ENCODE data around the gene JOSD1.

The JOSD1 gene

GRCh38 chr22:38737302-38738060 lies 36.7 kb upstream of the JOSD1 start:
- Histone ChIP-seq H3K4me1 (ENCODE audit: control extremely low read depth in 1 of 4, control insufficient read depth in 4 of 4, insufficient read depth in 4 of 4, low read length in 3 of 4) (peaks cover 0 to 21% (median 3%) of the 10 kb centered on the region in 4 experiments), H3K9me3 (ENCODE audit: control extremely low read depth in 1 of 5, control insufficient read depth in 4 of 5, insufficient read depth in 2 of 5, low read depth in 1 of 5, low read length in 4 of 5) (no peaks in the 10 kb centered on the region), H3K4me3 (ENCODE audit: control insufficient read depth in 1 of 7, extremely low read depth in 1 of 7, insufficient read depth in 4 of 7, low read depth in 2 of 7, low read length in 6 of 7) (no peak overlapping the region), H3K27me3 (replicated peaks in 2 of 5; ENCODE audit: control insufficient read depth in 4 of 5, insufficient read depth in 5 of 5, low read length in 4 of 5) (no peaks in the 10 kb centered on the region), H3K27ac (ENCODE audit: insufficient read depth in 1 of 2, low read depth in 1 of 2, low read length in 2 of 2, poor library complexity in 1 of 2, severe bottlenecking in 2 of 2) (no peak overlapping the region), H3K36me3 (ENCODE audit: control insufficient read depth in 4 of 4, insufficient read depth in 4 of 4, low read length in 3 of 4) (peaks cover 8 to 96% (median 79%) of the 10 kb centered on the region in 4 experiments)
- POLR2A ChIA-PET: interaction anchor here (0.6 to 0.7 kb wide), 2 partner anchors 74 to 139 kb away, joined by 3 to 4 read pairs; no protein-coding TSS in a partner anchor
- DNase-seq: no peak
- 79% methylated on average over 21 of the region's 21 CpGs for WGBS (ENCODE audit: insufficient coverage)
- CTCF ChIA-PET: interaction anchor here (0.8 to 7.2 kb wide), 3 partner anchors 10 to 28 kb away, joined by 3 to 64 read pairs (median 42); no protein-coding TSS in a partner anchor

- Histone ChIP-seq H3K4me3 (ENCODE audit: control insufficient read depth in 1 of 7, extremely low read depth in 1 of 7, insufficient read depth in 4 of 7, low read depth in 2 of 7, low read length in 6 of 7) (no peak overlapping the region), H3K9me3 (ENCODE audit: control extremely low read depth in 1 of 5, control insufficient read depth in 4 of 5, insufficient read depth in 2 of 5, low read depth in 1 of 5, low read length in 4 of 5) (no peaks in the 10 kb centered on the region), H3K27ac (ENCODE audit: insufficient read depth in 1 of 2, low read depth in 1 of 2, low read length in 2 of 2, poor library complexity in 1 of 2, severe bottlenecking in 2 of 2) (no peak overlapping the region), H3K36me3 (ENCODE audit: control insufficient read depth in 4 of 4, insufficient read depth in 4 of 4, low read length in 3 of 4) (peaks cover 8 to 97% (median 74%) of the 10 kb centered on the region in 4 experiments), H3K4me1 (ENCODE audit: control extremely low read depth in 1 of 4, control insufficient read depth in 4 of 4, insufficient read depth in 4 of 4, low read length in 3 of 4) (peaks cover 0 to 21% (median 3%) of the 10 kb centered on the region in 4 experiments), H3K27me3 (replicated peaks in 2 of 5; ENCODE audit: control insufficient read depth in 4 of 5, insufficient read depth in 5 of 5, low read length in 4 of 5) (no peaks in the 10 kb centered on the region)
- WGBS (ENCODE audit: insufficient coverage): 91% methylated on average over 4 of the region's 7 CpGs
- no peak for DNase-seq
- ChIA-PET CTCF (interaction anchor here (0.8 to 7.2 kb wide), 6 partner anchors 12 to 134 kb away, joined by 3 to 64 read pairs (median 4); no protein-coding TSS in a partner anchor), POLR2A (interaction anchor here (0.8 to 1.0 kb wide), 3 partner anchors 11 to 29 kb away, joined by 3 to 4 read pairs (median 3); no protein-coding TSS in a partner anchor)
Observed at GRCh38 chr22:38736257-38736570, 35.5 kb upstream of the JOSD1 start.

- H3K4me1 ChIP-seq (ENCODE audit: control extremely low read depth in 1 of 4, control insufficient read depth in 4 of 4, insufficient read depth in 4 of 4, low read length in 3 of 4): peaks cover 0 to 21% (median 3%) of the 10 kb centered on the region in 4 experiments
- H3K27me3 ChIP-seq (replicated peaks in 2 of 5; ENCODE audit: control insufficient read depth in 4 of 5, insufficient read depth in 5 of 5, low read length in 4 of 5): no peaks in the 10 kb centered on the region
- H3K36me3 ChIP-seq (ENCODE audit: control insufficient read depth in 4 of 4, insufficient read depth in 4 of 4, low read length in 3 of 4): peaks cover 8 to 96% (median 72%) of the 10 kb centered on the region in 4 experiments
- H3K27ac ChIP-seq (ENCODE audit: insufficient read depth in 1 of 2, low read depth in 1 of 2, low read length in 2 of 2, poor library complexity in 1 of 2, severe bottlenecking in 2 of 2): peak overlapping the region in 1 of 2 experiments; percentile 40
- CTCF ChIA-PET: interaction anchor here (0.8 to 7.2 kb wide), 6 partner anchors 12 to 134 kb away, joined by 3 to 64 read pairs (median 4); no protein-coding TSS in a partner anchor
- no peaks in the 10 kb centered on the region for H3K9me3 ChIP-seq (ENCODE audit: control extremely low read depth in 1 of 5, control insufficient read depth in 4 of 5, insufficient read depth in 2 of 5, low read depth in 1 of 5, low read length in 4 of 5)
- POLR2A ChIA-PET: interaction anchor here (0.8 to 1.0 kb wide), 3 partner anchors 11 to 28 kb away, joined by 3 to 4 read pairs (median 3); no protein-coding TSS in a partner anchor
- DNase-seq: no peak
- WGBS (ENCODE audit: insufficient coverage): 75% methylated on average over 15 of the region's 15 CpGs
- H3K4me3 ChIP-seq (ENCODE audit: control insufficient read depth in 1 of 7, extremely low read depth in 1 of 7, insufficient read depth in 4 of 7, low read depth in 2 of 7, low read length in 6 of 7): no peak overlapping the region
Observed at GRCh38 chr22:38735465-38736256, 34.9 kb upstream of the JOSD1 start.

GRCh38 chr22:38735126-38735464 lies 34.4 kb upstream of the JOSD1 start:
- WGBS (ENCODE audit: insufficient coverage): 95% methylated on average over 7 of the region's 7 CpGs
- no peak overlapping the region for H3K27ac ChIP-seq (ENCODE audit: insufficient read depth in 1 of 2, low read depth in 1 of 2, low read length in 2 of 2, poor library complexity in 1 of 2, severe bottlenecking in 2 of 2)
- ChIA-PET POLR2A (interaction anchor here (1.0 kb wide), 1 partner anchor 10 kb away, joined by 4 read pairs; no protein-coding TSS in a partner anchor), CTCF (interaction anchor here (0.8 to 7.2 kb wide), 7 partner anchors 11 to 108 kb away, joined by 3 to 64 read pairs (median 6); no protein-coding TSS in a partner anchor)
- peaks cover 8 to 96% (median 72%) of the 10 kb centered on the region in 4 experiments for H3K36me3 ChIP-seq (ENCODE audit: control insufficient read depth in 4 of 4, insufficient read depth in 4 of 4, low read length in 3 of 4)
- DNase-seq: no peak
- peaks cover 0 to 21% (median 3%) of the 10 kb centered on the region in 4 experiments for H3K4me1 ChIP-seq (ENCODE audit: control extremely low read depth in 1 of 4, control insufficient read depth in 4 of 4, insufficient read depth in 4 of 4, low read length in 3 of 4)
- no peak overlapping the region for H3K4me3 ChIP-seq (ENCODE audit: control insufficient read depth in 1 of 7, extremely low read depth in 1 of 7, insufficient read depth in 4 of 7, low read depth in 2 of 7, low read length in 6 of 7)
- H3K9me3 ChIP-seq (ENCODE audit: control extremely low read depth in 1 of 5, control insufficient read depth in 4 of 5, insufficient read depth in 2 of 5, low read depth in 1 of 5, low read length in 4 of 5): no peaks in the 10 kb centered on the region
- H3K27me3 ChIP-seq (replicated peaks in 2 of 5; ENCODE audit: control insufficient read depth in 4 of 5, insufficient read depth in 5 of 5, low read length in 4 of 5): no peaks in the 10 kb centered on the region

GRCh38 chr22:38734421-38735100 lies 33.8 kb upstream of the JOSD1 start:
- ChIA-PET CTCF (interaction anchor here (0.9 to 7.2 kb wide), 8 partner anchors 8 to 109 kb away, joined by 3 to 64 read pairs (median 13); no protein-coding TSS in a partner anchor), POLR2A (no interaction called here)
- Histone ChIP-seq H3K27me3 (replicated peaks in 2 of 5; ENCODE audit: control insufficient read depth in 4 of 5, insufficient read depth in 5 of 5, low read length in 4 of 5) (no peaks in the 10 kb centered on the region), H3K27ac (ENCODE audit: insufficient read depth in 1 of 2, low read depth in 1 of 2, low read length in 2 of 2, poor library complexity in 1 of 2, severe bottlenecking in 2 of 2) (no peak overlapping the region), H3K4me1 (ENCODE audit: control extremely low read depth in 1 of 4, control insufficient read depth in 4 of 4, insufficient read depth in 4 of 4, low read length in 3 of 4) (peaks cover 0 to 21% (median 3%) of the 10 kb centered on the region in 4 experiments), H3K36me3 (ENCODE audit: control insufficient read depth in 4 of 4, insufficient read depth in 4 of 4, low read length in 3 of 4) (peaks cover 8 to 96% (median 72%) of the 10 kb centered on the region in 4 experiments), H3K9me3 (ENCODE audit: control extremely low read depth in 1 of 5, control insufficient read depth in 4 of 5, insufficient read depth in 2 of 5, low read depth in 1 of 5, low read length in 4 of 5) (no peaks in the 10 kb centered on the region), H3K4me3 (ENCODE audit: control insufficient read depth in 1 of 7, extremely low read depth in 1 of 7, insufficient read depth in 4 of 7, low read depth in 2 of 7, low read length in 6 of 7) (no peak overlapping the region)
- 85% methylated on average over 10 of the region's 13 CpGs for WGBS (ENCODE audit: insufficient coverage)
- no peak for DNase-seq

- Histone ChIP-seq H3K9me3 (ENCODE audit: control extremely low read depth in 1 of 5, control insufficient read depth in 4 of 5, insufficient read depth in 2 of 5, low read depth in 1 of 5, low read length in 4 of 5) (no peaks in the 10 kb centered on the region), H3K36me3 (ENCODE audit: control insufficient read depth in 4 of 4, insufficient read depth in 4 of 4, low read length in 3 of 4) (peaks cover 8 to 96% (median 73%) of the 10 kb centered on the region in 4 experiments), H3K27me3 (replicated peaks in 2 of 5; ENCODE audit: control insufficient read depth in 4 of 5, insufficient read depth in 5 of 5, low read length in 4 of 5) (no peaks in the 10 kb centered on the region), H3K4me1 (ENCODE audit: control extremely low read depth in 1 of 4, control insufficient read depth in 4 of 4, insufficient read depth in 4 of 4, low read length in 3 of 4) (peaks cover 0 to 21% (median 3%) of the 10 kb centered on the region in 4 experiments), H3K27ac (ENCODE audit: insufficient read depth in 1 of 2, low read depth in 1 of 2, low read length in 2 of 2, poor library complexity in 1 of 2, severe bottlenecking in 2 of 2) (no peak overlapping the region), H3K4me3 (ENCODE audit: control insufficient read depth in 1 of 7, extremely low read depth in 1 of 7, insufficient read depth in 4 of 7, low read depth in 2 of 7, low read length in 6 of 7) (no peak overlapping the region)
- ChIA-PET CTCF (interaction anchor here (0.9 to 7.2 kb wide), 10 partner anchors 9 to 109 kb away, joined by 3 to 64 read pairs (median 9); no protein-coding TSS in a partner anchor), POLR2A (no interaction called here)
- DNase-seq: no peak
- 90% methylated on average over 8 of the region's 8 CpGs for WGBS (ENCODE audit: insufficient coverage)
Observed at GRCh38 chr22:38733724-38734381, 33.1 kb upstream of the JOSD1 start.
